T-cell (primary cell): ENCODE results near the gene ASPG. TPM values are rescaled to one million over a fixed set of nuclear protein-coding genes. Genes with fewer than 3 reads are reported as not detected.

ENCODE experiments used
- ATAC-seq, 4 experiments: fragments of 200-7000 bp in 3 of 4; fragments of 150-1000 bp in 1 of 4; cut with Tn5 transposase; replicated peaks in 1 of 4; 1 replicate in 3 of 4; 2 replicates in 1 of 4; pipeline ENCODE4 v1.10.0; 2021; ENCODE audit warnings: moderate library complexity in 3 of 4, mild to moderate bottlenecking in 2 of 4, moderate number of reproducible peaks in 1 of 4
- CTCF ChIA-PET, 2 donors: fragments of 300-600 bp; sonication (Branson Sonifier 250); formaldehyde crosslinking; loops; one replicate each; lab custom pipeline; 2022; ENCODE audit warnings: antibody characterized with exemption in 2 of 2; lab: Charles Lee
- POLR2A ChIA-PET, 2 donors: fragments of 300-600 bp; sonication (Branson Sonifier 250); formaldehyde crosslinking; loops; one replicate each; lab custom pipeline; 2022; ENCODE audit warnings: antibody characterized with exemption in 2 of 2; lab: Charles Lee
- DNase-seq, 35 experiments: peaks; one replicate each; pipeline versions ENCODE4 v3.0.0 to v3.0.0-alpha.2; 2013 to 2023
- H3K27ac ChIP-seq: one replicate; pipeline ENCODE4 v1.5.1; 2013; ENCODE audit warnings: low read length
- H3K27me3 ChIP-seq, 2 experiments: replicated peaks in 1 of 2; 1 replicate in 1 of 2; 2 replicates in 1 of 2; pipeline versions ENCODE4 v1.6.1 to v1.7.0; 2013; ENCODE audit warnings: low read length in 1 of 2, mixed read lengths in 1 of 2; ENCODE audit not compliant: control insufficient read depth in 2 of 2, insufficient read depth in 2 of 2; ENCODE audit errors: extremely low read depth in 1 of 2
- H3K36me3 ChIP-seq, 2 donors: 1 replicate in 1 of 2; 2 replicates in 1 of 2; pipeline versions ENCODE4 v1.6.1 to v1.7.0; 2013; ENCODE audit warnings: low read length in 1 of 2; ENCODE audit not compliant: control insufficient read depth in 2 of 2, insufficient read depth in 1 of 2; ENCODE audit errors: extremely low read depth in 1 of 2
- H3K4me1 ChIP-seq, 2 experiments: 1 replicate in 1 of 2; 2 replicates in 1 of 2; pipeline versions ENCODE4 v1.6.1 to v1.7.0; 2013; ENCODE audit warnings: low read length in 2 of 2, mixed read lengths in 1 of 2; ENCODE audit not compliant: insufficient read depth in 2 of 2, control insufficient read depth in 1 of 2; ENCODE audit errors: extremely low read depth in 1 of 2
- H3K4me3 ChIP-seq, 2 donors: 1 replicate in 1 of 2; 2 replicates in 1 of 2; pipeline versions ENCODE4 v1.5.1 to v1.7.0; 2013; ENCODE audit warnings: mild to moderate bottlenecking in 2 of 2, low read length in 1 of 2, moderate library complexity in 1 of 2; ENCODE audit not compliant: control insufficient read depth in 1 of 2; ENCODE audit errors: extremely low read depth in 1 of 2
- H3K9me3 ChIP-seq: 2 replicates; pipeline ENCODE4 v1.7.0; 2013
- H3K27ac Mint-ChIP-seq, 2 donors: one replicate each; pipeline ENCODE4 v1.8.0; 2020 to 2021; ENCODE audit warnings: mild to moderate bottlenecking in 2 of 2, mixed read lengths in 2 of 2
- H3K27me3 Mint-ChIP-seq, 2 donors: one replicate each; pipeline ENCODE4 v1.8.0; 2021 to 2022; ENCODE audit warnings: mixed read lengths in 2 of 2
- H3K36me3 Mint-ChIP-seq: one replicate; pipeline ENCODE4 v1.8.0; 2021; ENCODE audit warnings: mixed read lengths
- H3K4me1 Mint-ChIP-seq, 3 donors: one replicate each; pipeline ENCODE4 v1.8.0; 2020 to 2022; ENCODE audit warnings: mixed read lengths in 3 of 3, mild to moderate bottlenecking in 1 of 3
- H3K4me3 Mint-ChIP-seq, 3 donors: one replicate each; pipeline ENCODE4 v1.8.0; 2020 to 2022; ENCODE audit warnings: mild to moderate bottlenecking in 3 of 3, mixed read lengths in 3 of 3, moderate library complexity in 3 of 3
- H3K9me3 Mint-ChIP-seq, 3 donors: one replicate each; pipeline ENCODE4 v1.8.0; 2020 to 2022; ENCODE audit warnings: mixed read lengths in 3 of 3
- WGBS: methylation state at CpG from one replicate; pipeline ENCODE4 v1.1.5; 2013; ENCODE audit warnings: missing lambda C conversion rate; ENCODE audit not compliant: insufficient coverage; 5-methylcytosine and 5-hydroxymethylcytosine counted together
- total RNA-seq, 35 experiments: library from RNA in 6 of 35; stranded (reverse) in 6 of 35; fragments of 120-200 nt in 1 of 35; gene quantifications; one replicate each; pipeline versions ENCODE4 v1.2.1 to v1.2.4 and lab custom pipeline; 2013 to 2026

ASPG gene
- total RNA-seq, 5 donors from 2014 or later (not counting 1 experiment from before 2014, with no cell fraction given) = 0.26 to 0.57 (median 0.38) TPM; not detected in 2

- Histone ChIP-seq H3K36me3 (no peaks in the 10 kb centered on the region), H3K27ac (no peak overlapping the region), H3K4me1 (no peaks in the 10 kb centered on the region), H3K9me3 (no peaks in the 10 kb centered on the region), H3K4me3 (no peak overlapping the region), H3K27me3 (peaks cover 0 to 14% of the 10 kb centered on the region in 2 experiments)
- no peak for ATAC-seq
- no peaks in the 10 kb centered on the region for H3K9me3 Mint-ChIP-seq
- H3K36me3 Mint-ChIP-seq = no peaks in the 10 kb centered on the region
- DNase-seq = peak in 2 of 35 experiments; percentile 2 to 4
- no peak overlapping the region for H3K4me3 Mint-ChIP-seq
- 65% methylated on average over 19 of the region's 32 CpGs for WGBS
- H3K27me3 Mint-ChIP-seq = no peaks in the 10 kb centered on the region
- no peak overlapping the region for H3K27ac Mint-ChIP-seq
- CTCF ChIA-PET = no interaction called here
- no peaks in the 10 kb centered on the region for H3K4me1 Mint-ChIP-seq
- POLR2A ChIA-PET = no interaction called here
Measured at GRCh38 chr14:104107611-104108569, 22.4 kb downstream of the ASPG start.

GRCh38 chr14:104108570-104109541 lies 23.4 kb downstream of the ASPG start:
- POLR2A ChIA-PET = no interaction called here
- CTCF ChIA-PET = no interaction called here
- peaks cover 0 to 21% of the 10 kb centered on the region in 2 experiments for H3K27me3 ChIP-seq
- H3K4me3 ChIP-seq = no peak overlapping the region
- H3K4me1 ChIP-seq = no peaks in the 10 kb centered on the region
- Mint-ChIP-seq H3K4me1 (no peaks in the 10 kb centered on the region), H3K27ac (no peak overlapping the region), H3K9me3 (no peaks in the 10 kb centered on the region), H3K4me3 (no peak overlapping the region), H3K27me3 (no peaks in the 10 kb centered on the region), H3K36me3 (no peaks in the 10 kb centered on the region)
- 68% methylated on average over 18 of the region's 26 CpGs for WGBS
- H3K9me3 ChIP-seq = no peaks in the 10 kb centered on the region
- ATAC-seq (no peak), DNase-seq (peak in 2 of 35 experiments; percentile 3)
- no peaks in the 10 kb centered on the region for H3K36me3 ChIP-seq
- no peak overlapping the region for H3K27ac ChIP-seq

GRCh38 chr14:104109731-104110361 lies 24.3 kb downstream of the ASPG start:
- H3K4me3 Mint-ChIP-seq = no peak overlapping the region
- ATAC-seq (no peak), DNase-seq (peak in 1 of 35 experiments; percentile 1)
- no peaks in the 10 kb centered on the region for H3K4me1 ChIP-seq
- no peaks in the 10 kb centered on the region for H3K9me3 ChIP-seq
- H3K27me3 ChIP-seq = peaks cover 0 to 31% of the 10 kb centered on the region in 2 experiments
- H3K36me3 Mint-ChIP-seq = no peaks in the 10 kb centered on the region
- H3K27me3 Mint-ChIP-seq = peaks cover 0 to 9% of the 10 kb centered on the region in 2 donors
- H3K36me3 ChIP-seq = no peaks in the 10 kb centered on the region
- whole genome bisulfite sequencing = 76% methylated on average over 19 of the region's 24 CpGs
- no peaks in the 10 kb centered on the region for H3K9me3 Mint-ChIP-seq
- no peak overlapping the region for H3K27ac Mint-ChIP-seq
- no peaks in the 10 kb centered on the region for H3K4me1 Mint-ChIP-seq
- H3K4me3 ChIP-seq = no peak overlapping the region
- ChIA-PET POLR2A (no interaction called here), CTCF (no interaction called here)
- no peak overlapping the region for H3K27ac ChIP-seq

GRCh38 chr14:104110491-104111209 lies 25.1 kb downstream of the ASPG start:
- peak in 1 of 35 experiments; percentile 2 for DNase-seq
- no peaks in the 10 kb centered on the region for H3K4me1 ChIP-seq
- ChIA-PET CTCF (no interaction called here), POLR2A (no interaction called here)
- Mint-ChIP-seq H3K4me1 (no peaks in the 10 kb centered on the region), H3K4me3 (no peak overlapping the region), H3K9me3 (no peaks in the 10 kb centered on the region), H3K36me3 (no peaks in the 10 kb centered on the region), H3K27me3 (peaks cover under 1 to 17% of the 10 kb centered on the region in 2 donors), H3K27ac (no peak overlapping the region)
- H3K36me3 ChIP-seq = no peaks in the 10 kb centered on the region
- no peak overlapping the region for H3K27ac ChIP-seq
- no peak for ATAC-seq
- no peaks in the 10 kb centered on the region for H3K9me3 ChIP-seq
- peaks cover 0 to 39% of the 10 kb centered on the region in 2 experiments for H3K27me3 ChIP-seq
- H3K4me3 ChIP-seq = no peak overlapping the region
- WGBS = 70% methylated on average over 13 of the region's 18 CpGs

GRCh38 chr14:104111301-104112112 lies 26.0 kb downstream of the ASPG start:
- Mint-ChIP-seq H3K4me3 (no peak overlapping the region), H3K9me3 (no peaks in the 10 kb centered on the region), H3K36me3 (no peaks in the 10 kb centered on the region), H3K27ac (no peak overlapping the region), H3K27me3 (peaks cover 6 to 24% of the 10 kb centered on the region in 2 donors), H3K4me1 (no peaks in the 10 kb centered on the region)
- CTCF ChIA-PET = no interaction called here
- POLR2A ChIA-PET = no interaction called here
- no peak for ATAC-seq
- Histone ChIP-seq H3K9me3 (no peaks in the 10 kb centered on the region), H3K4me3 (no peak overlapping the region), H3K36me3 (no peaks in the 10 kb centered on the region), H3K4me1 (peaks cover 0 to 6% of the 10 kb centered on the region in 2 experiments), H3K27ac (no peak overlapping the region), H3K27me3 (peaks cover 0 to 44% of the 10 kb centered on the region in 2 experiments)
- peak in 2 of 35 experiments; percentile 2 to 3 for DNase-seq
- WGBS = 70% methylated on average over 11 of the region's 21 CpGs
